ENCODE measurements around the gene CT45A8.
"Not testable (repeated sequence)": the region's sequence is repeated elsewhere in the genome, so short reads cannot be mapped to it uniquely, and the experiment has no call there.

The CT45A8 gene, protein sequence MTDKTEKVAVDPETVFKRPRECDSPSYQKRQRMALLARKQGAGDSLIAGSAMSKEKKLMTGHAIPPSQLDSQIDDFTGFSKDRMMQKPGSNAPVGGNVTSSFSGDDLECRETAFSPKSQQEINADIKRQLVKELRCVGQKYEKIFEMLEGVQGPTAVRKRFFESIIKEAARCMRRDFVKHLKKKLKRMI

GRCh38 chrX:135854438-135854837 is at the start of gene CT45A8:
TSS of gene CT45A8 (minus strand) at chrX:135854538. CDS start at chrX:135850783, 3,755 bp downstream.
- H3K36me3 ChIP-seq (replicated peaks); H3K27ac ChIP-seq; in situ Hi-C loops (cut with HindIII; ENCODE audit: low pct_ligation_motif_present, low sequenced_read_pairs): not testable (repeated sequence)

DNA sequence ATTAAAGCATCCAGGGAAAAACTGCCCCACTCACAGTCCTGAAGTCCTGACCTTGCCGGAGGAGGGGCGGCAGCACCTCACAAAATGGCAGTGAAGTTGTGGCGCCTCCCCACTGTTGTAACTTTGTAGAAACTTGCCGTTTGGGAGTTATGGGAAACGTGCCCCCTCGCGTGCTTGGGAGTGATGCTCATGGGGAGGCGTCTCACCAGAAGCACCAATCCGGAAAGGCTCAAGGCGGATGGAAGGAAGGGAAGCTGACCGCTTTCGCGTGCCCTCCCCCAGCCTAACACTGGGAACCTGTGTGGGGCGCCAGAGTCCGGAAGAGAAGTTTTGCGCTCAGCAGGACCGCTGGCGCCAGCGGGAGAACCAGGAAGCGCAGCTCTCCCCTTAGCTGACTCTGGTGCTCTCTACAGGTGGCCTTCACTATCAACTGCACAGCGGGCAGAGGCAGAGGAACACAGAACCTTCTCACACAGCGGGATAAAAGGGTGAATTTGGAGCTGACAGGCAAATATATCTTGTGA is 39.0 kb upstream of the CT45A8 start, which contains the start of the genes CT45A10 and SAGE1:
CT45A10 (minus strand) TSS at position 151 of the 524 bp plus-strand sequence. CDS start 8,100 bp downstream, outside the sequence.
SAGE1 (plus strand) TSS at position 423 of the 524 bp plus-strand sequence. CDS start 2,527 bp downstream, outside the sequence.
- no peak within 1 kb of the TSS for H3K4me3 ChIP-seq (ENCODE audit: low read depth, low read length)
- DNase-seq = no peak
- TF ChIP-seq CTCF (IDR thresholded peaks at IDR 0.05; ENCODE audit: low read depth, low read length, missing control alignments) = no peak
- H3K27me3 ChIP-seq (replicated peaks) = no peaks in the 10 kb centered on the region
- H3K36me3 ChIP-seq (replicated peaks) = no peaks in the 10 kb centered on the region
- in situ Hi-C loops (cut with HindIII; ENCODE audit: low pct_ligation_motif_present, low sequenced_read_pairs) = no loop called here
- no peak within 1 kb of the TSS for H3K27ac ChIP-seq

More at GRCh38 chrX:135854438-135854837, at the start of gene CT45A8:
- not testable (repeated sequence) for DNase-seq; H3K4me3 ChIP-seq (ENCODE audit: low read depth, low read length); H3K27me3 ChIP-seq (replicated peaks)

DNA sequence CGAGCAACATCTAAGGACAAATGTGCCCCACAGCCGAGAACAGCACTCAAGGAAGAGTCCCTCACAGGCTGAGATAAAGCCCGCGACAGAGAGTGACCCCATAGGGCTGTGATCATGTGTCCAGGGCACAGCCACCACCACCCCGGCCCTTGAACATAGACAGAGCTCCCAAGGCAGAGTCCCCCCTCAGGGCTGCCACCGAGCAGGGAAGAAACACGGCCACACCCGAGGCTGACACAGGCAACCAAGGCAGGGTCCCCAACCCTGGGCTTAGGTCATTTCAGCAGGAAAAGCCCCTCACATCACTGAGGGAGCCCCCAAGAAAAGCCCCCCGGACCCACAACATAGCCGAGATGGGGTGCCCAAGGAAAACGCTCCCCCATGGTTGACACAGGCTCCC is 38.4 kb upstream of the CT45A8 start:
- no peak for TF ChIP-seq CTCF (IDR thresholded peaks at IDR 0.05; ENCODE audit: low read depth, low read length, missing control alignments)
- DNase-seq = no peak
- in situ Hi-C loops (cut with HindIII; ENCODE audit: low pct_ligation_motif_present, low sequenced_read_pairs) = no loop called here

DNA sequence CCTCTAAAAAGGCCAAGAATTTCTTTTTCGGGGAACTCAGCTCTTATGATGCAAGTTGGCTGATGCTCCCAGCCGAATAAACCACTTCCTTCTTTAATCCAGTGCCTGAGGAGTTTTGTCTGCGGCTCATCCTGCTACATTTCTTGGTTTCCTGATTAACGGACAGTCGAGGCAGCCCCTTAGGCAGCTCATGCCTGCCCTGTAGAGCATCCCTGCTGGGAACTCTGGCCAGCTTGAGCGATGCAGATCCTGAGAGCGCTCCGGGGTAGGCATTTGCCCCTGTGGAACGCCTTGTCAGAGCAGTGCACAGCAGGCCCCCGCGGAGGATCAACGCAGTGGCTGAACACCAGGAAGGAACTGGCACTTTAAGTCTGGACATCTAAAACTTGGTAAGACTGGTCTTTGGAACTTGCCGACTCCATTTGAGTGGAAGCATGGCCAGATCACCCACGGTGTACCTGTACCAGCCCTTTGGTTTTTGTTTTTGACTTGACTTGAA is 35.8 kb upstream of the CT45A8 start:
- TF ChIP-seq CTCF (IDR thresholded peaks at IDR 0.05; ENCODE audit: low read depth, low read length, missing control alignments) = no peak
- in situ Hi-C loops (cut with HindIII; ENCODE audit: low pct_ligation_motif_present, low sequenced_read_pairs) = no loop called here
- Histone ChIP-seq H3K27me3 (replicated peaks) (no peaks in the 10 kb centered on the region), H3K27ac (no peak overlapping the region), H3K36me3 (replicated peaks) (no peaks in the 10 kb centered on the region), H3K4me3 (ENCODE audit: low read depth, low read length) (no peak overlapping the region)
- DNase-seq = no peak

More for the DNA sequence above, 38.4 kb upstream of the CT45A8 start:
- Histone ChIP-seq H3K4me3 (ENCODE audit: low read depth, low read length) (no peak overlapping the region), H3K27ac (no peak overlapping the region), H3K27me3 (replicated peaks) (no peaks in the 10 kb centered on the region), H3K36me3 (replicated peaks) (no peaks in the 10 kb centered on the region)

- in situ Hi-C loops (cut with HindIII; ENCODE audit: low pct_ligation_motif_present, low sequenced_read_pairs); H3K27ac ChIP-seq; H3K36me3 ChIP-seq (replicated peaks); H3K4me3 ChIP-seq (ENCODE audit: low read depth, low read length); H3K27me3 ChIP-seq (replicated peaks); DNase-seq: not testable (repeated sequence)
- TF ChIP-seq CTCF (IDR thresholded peaks at IDR 0.05; ENCODE audit: low read depth, low read length, missing control alignments) = peak; percentile 13
Measured at GRCh38 chrX:135888976-135889375, 34.6 kb upstream of the CT45A8 start.

DNA sequence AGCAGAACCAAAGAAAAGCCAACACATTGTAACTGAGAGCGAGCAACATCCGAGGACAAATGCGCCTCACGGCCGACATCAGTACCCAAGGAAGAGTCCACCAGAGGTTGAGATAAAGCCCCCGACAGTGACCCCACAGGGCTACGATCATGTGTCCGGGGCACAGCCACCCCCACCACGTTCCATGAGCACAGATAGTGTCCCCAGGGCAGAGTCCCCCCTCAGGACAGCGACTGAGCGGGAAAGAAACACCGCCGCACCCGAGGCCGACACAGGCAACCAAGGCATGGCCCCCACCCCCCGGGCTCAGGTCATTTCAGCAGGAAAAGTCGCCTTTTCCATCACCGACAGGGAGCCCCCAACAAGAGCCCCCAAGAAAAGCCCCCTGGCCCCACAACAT is 33.9 kb upstream of the CT45A8 start:
- H3K27me3 ChIP-seq (replicated peaks); H3K4me3 ChIP-seq (ENCODE audit: low read depth, low read length); H3K27ac ChIP-seq; H3K36me3 ChIP-seq (replicated peaks); DNase-seq; in situ Hi-C loops (cut with HindIII; ENCODE audit: low pct_ligation_motif_present, low sequenced_read_pairs): not testable (repeated sequence)

DNA sequence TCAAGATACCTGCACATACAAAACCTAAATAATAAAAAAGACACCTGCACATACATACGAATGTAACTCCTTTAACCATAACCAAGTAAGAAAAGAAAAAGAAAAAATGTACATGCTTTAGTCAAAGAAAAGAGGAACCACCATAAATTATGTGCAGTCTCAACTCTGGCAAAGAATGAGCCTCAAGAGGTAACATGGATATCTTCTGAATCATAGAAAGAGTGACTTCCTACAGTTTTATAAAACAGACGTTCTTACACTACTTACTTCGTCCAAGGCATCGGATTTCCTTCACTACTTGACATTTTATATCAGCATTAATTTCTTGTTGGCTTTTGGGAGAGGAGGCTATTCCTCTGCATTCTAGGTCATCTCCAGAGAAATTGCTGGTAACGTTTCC is 28.4 kb upstream of the CT45A8 start:
- in situ Hi-C loops (cut with HindIII; ENCODE audit: low pct_ligation_motif_present, low sequenced_read_pairs); H3K4me3 ChIP-seq (ENCODE audit: low read depth, low read length); H3K27ac ChIP-seq; H3K27me3 ChIP-seq (replicated peaks); H3K36me3 ChIP-seq (replicated peaks); DNase-seq: not testable (repeated sequence)

GRCh38 chrX:135871712-135872111 is 17.4 kb upstream of the CT45A8 start, which contains the start of gene CT45A9:
TSS of gene CT45A9 (minus strand) at chrX:135871812. CDS start at chrX:135868061, 3,751 bp downstream.
- H3K4me3 ChIP-seq (ENCODE audit: low read depth, low read length); H3K27ac ChIP-seq; in situ Hi-C loops (cut with HindIII; ENCODE audit: low pct_ligation_motif_present, low sequenced_read_pairs); H3K36me3 ChIP-seq (replicated peaks); H3K27me3 ChIP-seq (replicated peaks); DNase-seq: not testable (repeated sequence)

GRCh38 chrX:135837180-135837579 is 17.2 kb downstream of the CT45A8 start, which contains the start of gene CT45A7:
TSS of gene CT45A7 (minus strand) at chrX:135837280. CDS start at chrX:135833533, 3,747 bp downstream.
- DNase-seq; H3K36me3 ChIP-seq (replicated peaks); H3K4me3 ChIP-seq (ENCODE audit: low read depth, low read length); H3K27ac ChIP-seq; H3K27me3 ChIP-seq (replicated peaks); in situ Hi-C loops (cut with HindIII; ENCODE audit: low pct_ligation_motif_present, low sequenced_read_pairs): not testable (repeated sequence)

DNA sequence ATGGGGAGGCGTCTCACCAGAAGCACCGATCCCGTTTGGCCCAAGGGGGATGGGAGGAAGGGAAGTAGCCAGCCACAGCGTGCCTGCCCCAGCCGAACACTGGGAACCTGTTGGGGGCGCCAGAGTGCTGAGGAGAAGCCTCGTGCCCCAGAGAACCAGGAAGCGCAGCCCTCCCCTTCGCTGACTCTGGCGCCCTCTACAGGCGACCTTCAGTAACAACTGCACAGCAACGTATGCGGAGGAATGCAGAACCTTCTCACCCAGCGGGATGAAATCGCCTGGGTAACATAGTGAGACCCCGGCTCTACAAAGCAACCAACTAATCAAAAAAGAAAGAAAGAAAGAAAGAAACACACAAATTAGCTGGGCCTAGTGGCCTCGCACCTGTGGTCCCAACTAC is 34.4 kb downstream of the CT45A8 start, which contains the start of gene CT45A2:
CT45A2 (minus strand) TSS at position 101 of the 400 bp plus-strand sequence. CDS start 3,747 bp downstream, outside the sequence.
- H3K27me3 ChIP-seq (replicated peaks); H3K36me3 ChIP-seq (replicated peaks); DNase-seq; H3K4me3 ChIP-seq (ENCODE audit: low read depth, low read length); H3K27ac ChIP-seq; in situ Hi-C loops (cut with HindIII; ENCODE audit: low pct_ligation_motif_present, low sequenced_read_pairs): not testable (repeated sequence)

Measured in brain microvascular endothelial cell (primary cell).